ENCODE results near the gene RTKN2. TPM values are rescaled to one million over a fixed set of nuclear protein-coding genes. Genes with fewer than 3 reads are reported as not detected.

RTKN2 gene
- total RNA-seq, 1 donor from 2014 or later = under 0.01 TPM

- no peak for DNase-seq (ENCODE audit: low read depth in 2 of 2)
Observed at GRCh38 chr10:62178568-62178967, 90.1 kb downstream of the RTKN2 start.

- no peak for DNase-seq (ENCODE audit: low read depth in 2 of 2)
Observed at GRCh38 chr10:62177111-62177510, 91.5 kb downstream of the RTKN2 start.

GRCh38 chr10:62175251-62175650 lies 93.4 kb downstream of the RTKN2 start:
- DNase-seq (ENCODE audit: low read depth in 2 of 2) = no peak

DNA sequence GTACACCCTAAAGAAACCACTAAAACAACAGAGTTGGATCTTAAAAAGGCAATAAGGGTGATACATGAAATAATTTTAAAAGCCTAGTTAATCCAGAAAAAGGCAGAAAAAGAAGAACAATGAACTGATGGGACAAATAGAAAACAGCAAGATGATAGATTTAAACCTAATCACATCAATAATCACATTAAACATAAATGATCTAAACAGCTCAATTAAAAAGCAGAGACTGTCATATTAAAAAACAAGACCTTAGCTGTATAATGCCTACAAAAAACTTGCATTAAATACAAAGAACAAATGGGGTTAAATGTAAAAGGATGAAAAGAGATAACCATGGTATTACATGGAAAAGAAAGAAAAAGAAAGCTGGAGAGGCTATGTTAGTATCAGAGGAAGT lies 96.2 kb downstream of the RTKN2 start:
- no peak for DNase-seq (ENCODE audit: low read depth in 2 of 2)

DNA sequence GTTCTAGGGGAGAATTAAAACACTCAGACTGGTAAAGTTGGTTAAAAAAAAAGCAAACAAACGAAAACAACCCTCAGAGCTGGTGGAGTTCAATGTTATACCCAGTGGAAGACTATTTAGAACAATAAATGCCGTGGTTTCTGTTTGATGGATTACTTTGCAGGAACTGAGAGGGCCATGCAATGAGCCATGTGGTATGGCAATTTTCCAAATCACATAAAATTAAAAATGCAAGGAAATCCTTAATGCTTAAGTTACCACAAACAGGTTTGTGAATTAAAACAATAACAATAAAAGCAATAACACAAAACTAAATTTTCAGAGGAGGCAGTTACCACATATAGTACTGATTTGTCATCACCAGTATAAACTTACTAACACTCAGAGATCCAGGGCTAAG lies 96.9 kb downstream of the RTKN2 start:
- peak in 1 of 2 donors; percentile 45 for DNase-seq (ENCODE audit: low read depth in 2 of 2)

- DNase-seq (ENCODE audit: low read depth in 2 of 2) = no peak
Observed at GRCh38 chr10:62170732-62171131, 97.9 kb downstream of the RTKN2 start.

DNA sequence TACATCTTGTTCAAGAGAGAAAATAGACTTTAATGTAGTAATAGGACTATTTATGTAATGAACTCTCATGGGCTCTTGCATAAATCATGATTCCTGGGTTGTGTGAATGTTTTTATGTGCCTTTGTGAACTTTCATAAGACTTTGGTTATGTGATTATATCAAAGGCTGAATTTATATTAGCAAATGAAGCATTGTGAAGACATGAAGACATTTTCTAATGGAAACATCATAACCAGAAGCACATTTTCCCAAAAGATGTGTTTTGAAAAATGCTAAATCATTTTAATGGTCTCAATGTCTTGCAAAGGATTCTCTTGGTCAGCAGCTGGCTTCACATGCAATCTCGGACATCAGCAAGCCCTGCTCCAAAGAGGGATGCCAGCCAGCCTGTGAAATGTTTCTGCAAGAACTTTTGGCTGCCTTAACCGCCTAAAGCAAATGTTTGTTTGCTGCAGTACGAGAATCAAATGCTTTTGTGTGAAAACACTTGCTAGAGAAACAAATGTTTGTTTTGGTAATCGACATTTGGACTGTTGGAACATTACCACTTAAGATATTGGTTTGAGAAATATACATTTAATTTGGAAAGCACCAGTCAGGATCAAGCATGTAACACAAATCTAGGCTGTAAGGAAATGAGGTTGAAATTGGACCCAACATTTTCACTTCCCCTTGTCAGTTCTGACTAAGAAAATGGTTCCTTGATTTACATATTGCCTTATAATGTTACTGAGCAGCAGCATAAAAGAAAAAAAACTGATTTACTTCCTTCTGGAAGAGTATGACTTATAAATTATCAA lies 102.1 kb downstream of the RTKN2 start:
- no peak for DNase-seq (ENCODE audit: low read depth in 2 of 2)

DNA sequence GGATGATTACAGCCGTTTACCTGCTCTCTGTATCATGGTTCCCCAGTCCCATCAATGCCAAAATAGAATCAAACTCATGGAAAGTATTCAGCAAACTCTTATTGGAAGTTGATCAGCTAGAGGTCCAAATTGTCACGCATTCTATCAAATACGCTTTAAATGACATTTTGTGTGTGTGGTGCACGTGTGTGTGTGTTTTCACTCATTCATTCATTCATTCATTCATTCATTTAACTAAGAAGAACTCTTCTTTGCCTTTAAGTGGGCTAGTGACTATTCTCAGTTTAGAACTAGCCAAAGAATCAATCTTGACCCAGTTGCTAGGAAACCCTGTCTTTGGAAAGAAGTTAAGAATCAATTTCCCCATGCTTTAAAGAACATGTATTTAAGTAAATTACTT lies 102.8 kb downstream of the RTKN2 start:
- no peak for DNase-seq (ENCODE audit: low read depth in 2 of 2)

GRCh38 chr10:62163024-62163423 lies 105.6 kb downstream of the RTKN2 start:
- DNase-seq (ENCODE audit: low read depth in 2 of 2) = no peak

DNA sequence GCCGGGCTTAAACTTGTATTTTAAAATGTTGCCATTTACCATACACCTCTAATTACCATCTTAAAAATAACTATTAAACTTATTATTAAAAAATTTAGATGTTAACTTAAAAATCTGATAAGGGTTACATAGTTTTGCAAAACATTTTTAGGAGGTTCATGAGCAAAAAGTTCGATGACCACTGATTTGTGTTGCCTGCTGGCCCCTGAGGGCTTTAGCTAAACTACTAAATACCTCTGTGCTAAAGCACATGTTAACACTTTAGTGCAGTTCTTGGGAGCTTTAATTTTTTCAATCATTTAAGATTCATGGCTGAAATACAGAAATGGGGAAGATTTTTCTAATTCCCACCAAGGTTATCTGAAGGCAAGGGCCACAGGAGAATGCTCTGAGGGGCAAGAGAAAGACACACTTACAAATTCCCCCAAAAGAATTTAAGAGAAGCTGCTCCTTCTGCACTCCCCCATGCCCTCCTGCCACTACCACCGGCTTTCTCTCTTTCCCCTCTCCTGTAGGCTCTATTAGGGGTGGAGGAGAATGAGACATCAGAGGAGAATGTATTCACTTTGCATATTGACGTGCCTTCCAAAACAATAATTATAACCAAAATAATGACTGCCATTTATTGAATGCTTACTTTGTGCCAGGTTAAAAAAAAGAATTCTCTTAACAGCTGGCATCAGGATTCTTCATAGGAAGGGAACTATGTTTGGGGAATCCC lies 106.2 kb downstream of the RTKN2 start:
- DNase-seq (ENCODE audit: low read depth in 2 of 2) = no peak

- DNase-seq (ENCODE audit: low read depth in 2 of 2) = no peak
Observed at GRCh38 chr10:62159351-62159750, 109.3 kb downstream of the RTKN2 start.

DNA sequence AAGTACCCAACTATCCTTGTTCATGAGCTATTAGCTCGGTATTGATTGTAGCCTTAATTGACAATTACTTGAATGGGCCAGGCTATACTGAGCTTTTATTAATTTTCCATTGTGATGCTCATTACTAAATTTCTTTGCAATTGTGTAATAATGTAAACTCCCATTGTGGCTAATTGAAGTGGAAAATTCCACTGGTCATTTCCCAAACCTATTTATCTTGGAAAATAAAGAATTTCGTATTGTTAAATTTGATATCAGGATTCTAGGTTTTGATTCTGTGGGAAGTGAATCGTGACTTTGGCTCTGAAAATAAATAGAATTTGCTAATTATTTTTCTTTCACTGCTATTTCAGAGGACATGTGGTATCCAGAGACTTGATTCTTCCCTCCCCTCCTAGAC lies 111.0 kb downstream of the RTKN2 start:
- DNase-seq (ENCODE audit: low read depth in 2 of 2) = peak in 1 of 2 donors; percentile 84

DNA sequence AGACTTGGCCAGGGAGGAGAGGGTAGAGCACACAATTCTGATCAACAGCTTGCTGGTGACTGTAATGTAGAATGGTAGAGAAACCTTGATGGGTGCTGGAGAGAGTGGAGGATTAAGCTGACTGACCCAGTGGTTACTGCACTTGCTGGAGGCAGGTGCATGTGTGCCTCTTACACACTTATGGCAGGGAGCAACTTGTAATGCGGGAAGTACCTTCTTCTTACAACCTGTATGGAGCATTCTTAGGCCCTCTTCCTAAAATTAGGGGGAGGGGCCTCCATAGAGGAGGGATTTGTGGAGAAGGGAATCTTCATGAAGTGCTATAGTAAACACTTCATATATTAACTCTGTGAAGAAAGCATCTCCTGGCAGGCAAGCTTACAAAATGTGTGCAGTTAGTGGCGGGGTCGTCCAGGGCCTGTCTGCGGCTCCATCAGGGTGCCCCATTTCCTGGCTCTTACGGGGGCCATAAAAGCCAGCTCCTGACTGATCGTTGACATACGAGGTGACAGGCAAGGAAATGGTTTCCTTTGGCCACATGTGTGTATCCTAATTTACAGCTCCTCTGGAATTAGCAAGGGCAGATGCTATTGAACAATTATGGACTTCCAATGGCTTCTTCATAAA lies 113.5 kb downstream of the RTKN2 start:
- DNase-seq (ENCODE audit: low read depth in 2 of 2) = no peak

DNA sequence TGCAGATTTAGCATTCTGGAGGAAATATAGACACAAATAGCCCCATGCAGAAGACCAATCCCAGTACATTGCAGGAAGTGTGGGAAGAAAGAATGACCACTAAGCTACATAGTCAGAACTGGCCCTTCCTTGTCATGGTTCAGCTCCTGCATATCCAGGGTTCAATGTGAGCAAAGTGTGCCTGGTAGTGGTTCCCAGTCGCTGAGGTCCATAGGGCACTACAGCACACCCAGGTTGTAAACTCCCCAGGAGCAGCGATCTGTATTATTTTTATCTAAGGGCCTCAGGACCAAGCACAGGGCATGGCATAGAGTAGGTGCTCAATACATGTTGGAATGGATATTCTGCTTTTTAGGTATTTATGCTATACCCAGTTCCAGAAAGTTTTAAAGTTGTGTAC lies 114.4 kb downstream of the RTKN2 start:
- no peak for DNase-seq (ENCODE audit: low read depth in 2 of 2)

- peak in 1 of 2 donors; percentile 14 for DNase-seq (ENCODE audit: low read depth in 2 of 2)
Observed at GRCh38 chr10:62153191-62153590, 115.5 kb downstream of the RTKN2 start.

DNA sequence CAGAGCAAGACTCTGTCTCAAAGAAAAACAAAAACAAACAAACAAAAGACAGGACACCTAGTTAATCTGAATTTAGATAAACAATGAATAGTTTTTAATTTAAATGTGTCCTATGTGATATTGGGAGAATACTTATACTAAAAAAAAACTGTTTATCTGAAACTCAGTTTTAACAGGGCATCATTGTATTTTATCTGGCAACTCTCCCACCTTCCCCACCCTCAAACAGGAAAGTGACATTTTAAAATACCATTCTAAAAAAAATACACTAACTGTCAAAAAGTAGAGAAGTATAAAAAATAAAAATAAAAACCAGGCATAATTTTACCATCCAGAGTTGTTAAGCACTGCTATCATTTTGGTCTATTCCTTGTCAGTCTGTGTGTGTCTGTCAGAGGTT lies 119.0 kb downstream of the RTKN2 start:
- DNase-seq (ENCODE audit: low read depth in 2 of 2) = peak in 1 of 2 donors; percentile 80

GRCh38 chr10:62148155-62148554 lies 120.5 kb downstream of the RTKN2 start:
- DNase-seq (ENCODE audit: low read depth in 2 of 2) = no peak

GRCh38 chr10:62147425-62147824 lies 121.2 kb downstream of the RTKN2 start:
- DNase-seq (ENCODE audit: low read depth in 2 of 2) = no peak

GRCh38 chr10:62136931-62137330 lies 131.7 kb downstream of the RTKN2 start:
- no peak for DNase-seq (ENCODE audit: low read depth in 2 of 2)

- DNase-seq (ENCODE audit: low read depth in 2 of 2) = no peak
Observed at GRCh38 chr10:62133618-62134017, 135.0 kb downstream of the RTKN2 start.

All from lung microvascular endothelial cell (primary cell).